DMS114 treated with DMSO at 0.1 percent for 48 hours (cell line): ENCODE measurements around the gene KLK11.

Experiments
- DNase-seq: peaks from one replicate; lab custom pipeline; 2025; ENCODE audit not compliant: unreplicated experiment; lab: John Stamatoyannopoulos, UW

Gene KLK11

GRCh38 chr19:51026554-51026831, at the start of gene KLK11:
KLK11 (minus strand) TSS chr19:51026616; CDS start chr19:51025631, 985 bp downstream.
- no peak for DNase-seq

DNA sequence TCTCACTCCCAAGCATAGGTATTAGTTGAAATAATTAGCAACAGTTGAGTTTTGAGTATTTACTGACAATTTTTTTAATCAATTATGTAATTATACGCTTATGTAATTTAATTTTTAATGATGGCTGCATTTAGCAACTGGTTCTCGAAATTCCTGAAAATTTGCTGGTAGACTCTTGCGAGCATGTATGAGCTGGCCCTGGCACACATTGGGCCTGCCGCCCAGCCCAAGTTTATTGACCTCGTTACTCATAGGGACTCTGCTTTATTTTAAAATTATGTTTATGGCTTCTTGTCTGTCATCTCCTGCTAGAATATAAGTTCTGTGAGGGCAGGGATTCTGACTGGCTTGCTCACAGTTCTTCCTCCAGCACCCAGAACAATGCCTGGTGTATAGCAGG, 49.6 kb upstream of the KLK11 start:
- DNase-seq: no peak

GRCh38 chr19:51071095-51071405, 44.6 kb upstream of the KLK11 start:
- DNase-seq: no peak

DNA sequence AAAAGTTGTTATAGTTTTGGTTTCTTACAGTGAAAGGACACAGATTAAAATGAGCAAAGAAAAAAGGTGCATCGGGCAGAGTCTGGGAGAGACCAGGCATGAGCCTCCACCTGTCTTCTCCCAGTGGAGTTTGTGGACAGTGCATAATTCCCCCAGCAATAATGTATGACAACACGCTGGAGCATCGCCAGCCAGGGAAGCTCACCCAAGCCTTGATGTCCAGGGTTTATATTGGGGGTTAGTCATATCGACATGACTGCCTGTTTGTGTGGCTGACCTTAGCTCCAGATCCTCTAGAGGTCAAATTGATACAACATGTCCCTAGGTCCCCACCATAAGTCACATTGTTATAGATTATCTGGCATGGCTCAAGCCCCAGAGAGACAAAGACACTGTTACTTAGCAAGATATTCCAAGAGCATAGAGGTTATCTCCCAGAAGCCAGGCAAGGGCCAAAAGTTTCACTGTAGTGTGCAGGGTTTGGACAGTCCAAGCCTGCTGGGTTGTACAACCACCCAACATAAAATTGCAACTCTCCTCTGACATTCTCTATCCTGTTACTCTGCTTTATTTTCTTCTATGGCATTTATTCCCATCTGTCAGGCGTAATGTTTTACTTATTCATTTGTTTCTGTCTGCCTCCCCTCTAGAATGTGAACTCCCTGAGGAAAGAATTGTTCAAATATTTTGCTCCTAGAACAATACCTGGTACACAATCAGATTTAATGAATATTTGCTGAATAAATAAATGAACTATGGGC, 44.1 kb upstream of the KLK11 start:
- DNase-seq: no peak

DNA sequence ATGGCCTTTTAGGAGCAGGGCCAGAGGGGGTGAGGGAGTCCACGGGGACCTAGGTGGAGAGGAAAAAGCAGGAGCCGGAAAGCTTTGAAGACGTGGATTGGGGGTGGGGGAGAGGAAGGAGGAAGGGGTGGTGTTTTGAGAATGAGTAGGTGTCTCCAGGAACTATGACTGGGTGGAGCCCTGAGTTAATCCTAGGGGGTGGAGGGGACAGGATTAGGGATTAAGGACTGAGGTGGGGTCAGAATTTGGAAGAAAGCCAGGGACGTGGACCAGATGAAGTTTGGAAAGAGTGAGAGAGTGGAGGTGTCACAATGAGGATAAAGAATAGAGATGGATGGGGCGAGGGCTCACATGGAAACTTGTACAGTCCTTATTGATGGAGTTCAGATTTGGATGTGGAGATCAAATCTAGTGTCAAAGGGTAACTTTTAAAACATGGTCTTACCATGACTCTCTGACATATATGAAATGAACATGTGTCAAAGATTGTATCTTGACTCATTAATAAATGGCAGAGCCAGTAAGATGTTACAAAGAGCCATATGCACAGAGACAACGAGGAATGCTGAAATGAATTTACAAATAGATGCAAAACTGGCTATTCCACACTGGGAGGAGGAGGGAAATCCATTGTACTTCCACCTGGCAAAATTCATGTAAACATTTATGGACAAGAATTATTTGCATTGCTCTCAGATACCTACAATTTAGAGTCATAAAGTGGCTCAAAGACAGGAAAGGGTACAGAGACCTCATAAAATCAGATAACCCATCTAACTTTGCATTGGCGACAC, 40.2 kb upstream of the KLK11 start:
- no peak for DNase-seq

DNA sequence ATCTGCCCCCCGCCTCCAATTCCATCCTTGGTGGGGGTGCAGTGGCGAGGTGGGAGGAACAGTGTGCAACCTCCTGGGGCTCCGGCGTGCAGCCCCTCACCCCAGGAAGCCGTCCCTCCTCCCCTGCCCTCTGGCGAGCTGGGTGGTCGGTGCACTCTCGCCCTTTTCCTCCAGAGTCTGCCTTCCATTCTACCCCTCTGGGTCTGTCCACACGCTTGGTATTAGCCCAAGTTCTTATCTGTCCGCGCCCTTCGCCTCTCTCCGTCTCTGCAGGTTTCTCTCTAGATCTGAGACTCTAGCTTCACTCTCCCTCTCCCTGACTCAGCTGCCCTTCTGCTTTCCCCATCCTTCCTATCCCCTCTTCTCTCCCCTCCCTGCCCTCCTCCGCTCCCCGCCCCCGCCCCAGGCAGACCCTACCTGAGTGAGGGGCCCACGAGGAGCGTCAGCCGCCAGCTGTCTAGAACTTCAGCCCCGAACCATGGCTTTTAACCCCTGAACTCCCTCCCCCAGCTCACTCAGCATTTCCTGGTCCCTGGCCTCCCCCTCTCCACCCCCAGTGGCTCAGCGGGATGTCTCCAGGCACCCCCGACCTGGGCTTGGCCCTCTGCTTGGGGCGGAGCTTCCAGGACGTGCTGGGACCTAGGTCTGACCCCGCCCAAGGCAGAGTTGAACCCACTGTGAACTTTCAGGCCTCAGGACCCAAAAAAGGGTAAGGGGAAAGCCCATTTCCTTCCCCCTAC, 39.0 kb upstream of the KLK11 start:
- no peak for DNase-seq

GRCh38 chr19:51064534-51065220, 38.3 kb upstream of the KLK11 start, which contains the start of gene KLK13:
KLK13 (minus strand) TSS chr19:51065092; CDS start chr19:51065067, 25 bp downstream.
- DNase-seq: no peak

DNA sequence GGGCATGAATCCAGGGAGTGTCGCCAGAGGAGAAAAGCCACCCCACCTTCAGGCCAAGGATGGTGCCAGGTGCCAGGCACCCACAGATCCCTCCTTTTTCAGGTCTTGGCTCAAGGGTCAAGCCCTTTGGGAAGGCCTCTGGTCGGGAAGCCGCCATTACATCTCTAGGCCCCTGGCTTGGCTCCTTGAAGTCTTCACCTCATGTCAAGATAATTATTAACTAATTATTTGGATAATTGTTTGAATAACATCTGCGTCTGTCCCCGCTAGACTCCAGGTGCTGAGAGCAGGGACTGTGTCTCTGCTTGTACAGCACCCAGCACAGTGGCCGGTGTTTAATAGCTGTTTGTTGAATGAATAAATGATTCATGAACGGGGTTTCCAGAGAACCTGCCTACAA, 37.2 kb upstream of the KLK11 start:
- DNase-seq: no peak

DNA sequence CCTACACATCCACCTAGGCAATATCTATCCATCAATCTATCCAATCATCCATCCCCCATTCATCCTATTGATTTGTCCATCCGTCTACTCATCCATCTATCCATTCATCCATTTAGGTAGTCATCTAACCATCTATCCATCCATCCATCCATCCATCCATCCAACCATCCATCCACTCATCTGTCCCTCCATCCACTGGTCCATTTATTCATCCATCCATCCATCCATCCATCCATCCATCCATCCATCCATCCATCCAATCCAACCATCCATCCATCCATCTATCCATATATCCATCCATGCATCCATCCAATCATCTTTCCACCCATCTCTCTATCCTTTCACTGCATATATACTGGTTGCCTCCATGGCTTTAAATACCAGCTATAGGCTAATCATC, 34.6 kb upstream of the KLK11 start:
- no peak for DNase-seq

- DNase-seq: no peak
Measured at GRCh38 chr19:51060336-51060735, 33.9 kb upstream of the KLK11 start.

DNA sequence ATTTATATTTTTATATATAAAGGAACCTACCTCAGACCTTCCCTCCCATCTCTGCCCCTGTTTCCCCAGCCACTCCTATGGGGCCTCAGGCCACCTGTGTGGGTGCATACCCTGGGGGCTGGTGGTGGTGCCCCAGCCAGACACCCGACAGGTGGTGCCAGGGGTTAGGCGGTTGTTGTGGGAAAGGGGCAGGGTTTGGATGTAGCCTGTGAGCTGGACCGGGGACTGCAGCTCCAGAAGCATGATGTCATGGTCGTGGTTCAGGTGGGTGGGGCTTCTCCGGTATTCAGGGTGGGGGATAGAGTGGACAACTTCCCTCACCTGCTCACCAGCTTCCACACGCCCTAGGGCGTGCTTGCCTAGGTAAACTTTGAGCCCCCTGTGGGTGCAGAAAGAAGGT, 33.3 kb upstream of the KLK11 start:
- no peak for DNase-seq

DNA sequence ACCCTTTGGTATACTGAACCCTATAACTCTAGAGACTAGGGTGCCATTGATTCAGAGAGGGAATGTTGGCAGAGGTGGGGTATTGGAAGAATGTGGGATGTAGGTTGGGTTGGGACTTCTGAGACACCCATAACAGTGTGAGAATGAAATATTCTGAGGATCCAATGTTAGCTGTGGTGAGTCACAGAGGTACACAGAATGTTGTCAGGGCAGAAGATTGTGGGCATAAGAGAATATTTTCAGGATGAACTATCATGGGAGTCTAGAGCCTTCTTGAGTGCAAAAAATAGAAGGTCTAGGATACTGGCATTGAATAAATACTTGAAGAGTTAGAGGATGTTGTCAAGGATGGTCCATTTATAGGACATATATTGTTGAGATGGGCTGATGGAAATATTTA, 29.4 kb upstream of the KLK11 start:
- DNase-seq: no peak

- DNase-seq: no peak
Measured at GRCh38 chr19:51047031-51047335, 20.6 kb upstream of the KLK11 start.

- no peak for DNase-seq
Measured at GRCh38 chr19:51044327-51044726, 17.9 kb upstream of the KLK11 start.

GRCh38 chr19:51043497-51043896, 17.1 kb upstream of the KLK11 start:
- no peak for DNase-seq

- no peak for DNase-seq
Measured at GRCh38 chr19:51040151-51040550, 13.7 kb upstream of the KLK11 start.

DNA sequence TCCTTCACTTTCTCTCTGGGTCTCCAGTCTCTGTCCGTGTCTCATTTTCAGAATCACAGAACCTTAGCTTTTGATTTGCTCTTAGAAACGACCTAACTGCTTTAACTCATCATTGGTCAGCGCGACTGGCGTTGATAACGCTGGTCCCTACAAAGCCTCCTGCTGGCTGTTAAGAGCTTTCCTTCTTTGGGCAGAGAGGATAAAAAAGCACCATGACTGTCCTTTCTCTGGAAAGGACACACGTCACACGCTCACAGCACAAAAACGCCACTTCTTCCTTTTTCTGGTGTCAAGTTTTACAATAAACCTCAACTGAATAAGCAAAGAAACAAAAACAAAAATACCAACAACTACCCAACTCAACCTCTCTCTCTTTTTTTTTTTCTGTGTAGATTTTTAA, 10.1 kb upstream of the KLK11 start:
- no peak for DNase-seq

DNA sequence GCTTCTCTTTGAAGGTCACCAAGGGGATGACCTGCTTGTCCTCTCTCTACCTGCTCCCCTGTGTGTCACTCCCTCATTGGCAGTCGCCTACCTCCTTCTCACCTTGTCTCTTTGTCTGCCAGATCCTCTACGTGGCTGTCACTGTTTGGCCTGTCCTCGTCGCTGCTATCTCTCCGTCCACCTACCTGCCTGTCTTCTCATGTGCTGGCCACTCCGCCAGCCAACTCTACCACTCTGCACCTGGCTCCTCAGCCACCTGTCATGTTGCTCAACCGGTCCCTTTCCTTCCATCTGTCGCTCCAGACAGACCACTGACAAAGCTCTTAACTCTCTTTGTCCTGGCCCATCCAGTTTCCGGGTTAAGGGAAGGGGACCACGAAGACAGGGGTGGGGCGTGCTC, 8.3 kb upstream of the KLK11 start, which contains the start of gene KLK12:
Gene KLK12 (minus strand): TSS at position 299 of the 400 bp plus-strand sequence. CDS start 381 bp downstream, outside the sequence.
- no peak for DNase-seq

- DNase-seq: no peak
Measured at GRCh38 chr19:51031880-51032225, 5.4 kb upstream of the KLK11 start.

DNA sequence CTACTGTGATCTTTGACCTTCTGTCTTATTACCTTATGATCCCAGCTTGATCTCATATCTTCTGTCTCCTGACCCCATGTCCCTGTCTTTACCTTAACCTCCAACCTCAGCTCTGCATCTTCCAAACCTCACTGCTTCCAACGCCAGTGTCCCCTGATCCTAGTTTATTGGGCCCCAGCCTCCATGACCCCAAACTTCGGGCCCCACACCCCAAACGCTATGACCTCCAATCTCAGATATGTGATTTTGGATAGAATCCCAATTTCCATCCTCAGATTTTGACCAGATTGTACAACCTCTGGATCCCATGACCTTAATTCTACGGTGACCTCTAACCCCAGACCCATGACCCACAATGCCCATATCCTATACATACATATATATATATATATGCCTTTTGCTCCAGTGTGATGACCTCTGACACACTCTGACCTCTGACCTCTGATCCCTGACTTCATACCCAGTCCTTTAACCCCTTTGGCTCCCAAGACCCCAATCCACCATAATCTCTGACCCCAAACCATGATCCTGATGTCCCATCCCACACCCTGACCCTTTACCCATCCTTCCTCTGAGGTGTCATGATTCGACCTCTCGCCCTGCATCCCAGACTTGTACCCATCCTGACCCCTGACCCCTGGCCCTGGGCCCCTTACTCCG, 4.9 kb upstream of the KLK11 start:
- no peak for DNase-seq

DNA sequence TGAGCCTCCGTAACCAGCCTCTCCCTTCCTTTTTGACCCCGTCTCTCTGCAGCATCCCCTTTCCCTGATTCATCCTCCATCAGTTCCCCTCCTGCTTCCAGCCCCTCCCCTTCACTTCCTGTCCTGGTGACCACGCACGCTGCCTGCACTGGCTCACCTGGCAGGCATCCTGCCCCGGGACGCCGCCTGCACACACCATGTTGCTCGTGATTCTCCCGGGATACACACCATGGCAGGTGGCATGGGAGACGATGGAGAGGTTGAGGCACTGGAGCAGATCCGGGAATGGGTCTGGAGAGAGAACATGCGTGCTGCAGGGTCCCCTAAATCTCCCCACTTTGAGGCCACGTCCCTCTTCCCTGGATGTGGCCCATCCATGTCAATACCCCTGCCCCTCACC, 4.2 kb upstream of the KLK11 start:
- DNase-seq: no peak
